ENCODE data around the gene NAT14. TPM values are rescaled to one million over a fixed set of nuclear protein-coding genes. Genes with fewer than 3 reads are reported as not detected.
A peak's percentile ranks its signal among the peaks of the same experiment; 100 is the strongest.

The NAT14 gene
- polyA plus RNA-seq, 1 donor (not counting 4 experiments of a cell fraction or from before 2014, with no cell fraction given), result 11.0 TPM

DNA sequence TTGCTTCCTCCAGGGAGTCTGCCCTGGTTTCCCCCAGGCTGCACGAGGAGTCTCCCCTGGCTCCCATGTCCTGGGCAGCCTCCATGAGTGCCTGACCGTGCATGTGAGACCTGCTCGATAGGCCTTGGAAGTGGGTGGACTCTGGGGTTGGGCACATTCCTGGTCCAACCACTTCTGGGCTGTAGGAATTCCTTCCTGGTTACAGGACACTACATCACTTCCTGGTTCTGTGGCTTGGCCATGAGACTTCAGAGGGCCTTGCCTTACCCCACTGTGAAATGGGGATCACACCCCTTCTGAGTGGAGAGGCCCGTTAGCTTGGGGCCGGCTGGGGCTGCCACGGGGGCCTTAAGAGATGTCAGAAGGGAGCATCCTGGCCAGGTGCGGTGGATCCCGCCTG is 12.5 kb upstream of the NAT14 start:
- FAIRE-seq, result peak; percentile 90
- peaks cover 17% of the 10 kb centered on the region for H3K4me1 ChIP-seq (ENCODE audit: control insufficient read depth, extremely low read depth, insufficient read depth, low read length)
- H3K4me2 ChIP-seq (ENCODE audit: control insufficient read depth, extremely low read depth, insufficient read depth, low read depth, low read length), result peak overlapping the region; percentile 12
- TF ChIP-seq EZH2 (IDR thresholded peaks at IDR 0.05; ENCODE audit: low read length), result no peak
- TF ChIP-seq, protein P1, sequence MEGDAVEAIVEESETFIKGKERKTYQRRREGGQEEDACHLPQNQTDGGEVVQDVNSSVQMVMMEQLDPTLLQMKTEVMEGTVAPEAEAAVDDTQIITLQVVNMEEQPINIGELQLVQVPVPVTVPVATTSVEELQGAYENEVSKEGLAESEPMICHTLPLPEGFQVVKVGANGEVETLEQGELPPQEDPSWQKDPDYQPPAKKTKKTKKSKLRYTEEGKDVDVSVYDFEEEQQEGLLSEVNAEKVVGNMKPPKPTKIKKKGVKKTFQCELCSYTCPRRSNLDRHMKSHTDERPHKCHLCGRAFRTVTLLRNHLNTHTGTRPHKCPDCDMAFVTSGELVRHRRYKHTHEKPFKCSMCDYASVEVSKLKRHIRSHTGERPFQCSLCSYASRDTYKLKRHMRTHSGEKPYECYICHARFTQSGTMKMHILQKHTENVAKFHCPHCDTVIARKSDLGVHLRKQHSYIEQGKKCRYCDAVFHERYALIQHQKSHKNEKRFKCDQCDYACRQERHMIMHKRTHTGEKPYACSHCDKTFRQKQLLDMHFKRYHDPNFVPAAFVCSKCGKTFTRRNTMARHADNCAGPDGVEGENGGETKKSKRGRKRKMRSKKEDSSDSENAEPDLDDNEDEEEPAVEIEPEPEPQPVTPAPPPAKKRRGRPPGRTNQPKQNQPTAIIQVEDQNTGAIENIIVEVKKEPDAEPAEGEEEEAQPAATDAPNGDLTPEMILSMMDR (optimal IDR thresholded peaks at IDR 0.05 in 1 of 3, IDR thresholded peaks at IDR 0.05 in 1 of 3, conservative IDR thresholded peaks at IDR 0.05 in 1 of 3; ENCODE audit: extremely low read depth in 1 of 3, insufficient read depth in 2 of 3, low read length in 3 of 3), result no peak
- no peaks in the 10 kb centered on the region for H3K79me2 ChIP-seq (ENCODE audit: control insufficient read depth, insufficient read depth, low read length)
- no peaks in the 10 kb centered on the region for H3K36me3 ChIP-seq (ENCODE audit: control insufficient read depth in 2 of 2, extremely low read depth in 1 of 2, insufficient read depth in 2 of 2, low read length in 2 of 2)
- no peaks in the 10 kb centered on the region for H3K9me1 ChIP-seq (ENCODE audit: control insufficient read depth, extremely low read depth, insufficient read depth, low read length)
- no peaks in the 10 kb centered on the region for H3K27me3 ChIP-seq (ENCODE audit: control insufficient read depth, extremely low read depth, insufficient read depth, low read length)
- dilution Hi-C loops (cut with MboI; ENCODE audit: extremely low pct_ligation_motif_present, low sequenced_read_pairs), result no loop called here
- H3K9me3 ChIP-seq (ENCODE audit: control insufficient read depth, low read depth, low read length), result no peaks in the 10 kb centered on the region
- H3K9ac ChIP-seq (ENCODE audit: control insufficient read depth, extremely low read depth, insufficient read depth, low read length), result no peak overlapping the region
- peak overlapping the region; percentile 30 for H3K27ac ChIP-seq (ENCODE audit: control insufficient read depth, insufficient read depth, low read length)
- H4K20me1 ChIP-seq (ENCODE audit: control insufficient read depth, extremely low read depth, insufficient read depth, low read length), result no peaks in the 10 kb centered on the region
- no peak overlapping the region for H3K4me3 ChIP-seq (ENCODE audit: control insufficient read depth in 2 of 3, extremely low read depth in 1 of 3, insufficient read depth in 2 of 3, low read depth in 1 of 3, low read length in 3 of 3)
- no peak overlapping the region for H2AFZ ChIP-seq (ENCODE audit: control insufficient read depth, low read length)
- peak; percentile 78 for DNase-seq (ENCODE audit: low read depth, low spot score)

DNA sequence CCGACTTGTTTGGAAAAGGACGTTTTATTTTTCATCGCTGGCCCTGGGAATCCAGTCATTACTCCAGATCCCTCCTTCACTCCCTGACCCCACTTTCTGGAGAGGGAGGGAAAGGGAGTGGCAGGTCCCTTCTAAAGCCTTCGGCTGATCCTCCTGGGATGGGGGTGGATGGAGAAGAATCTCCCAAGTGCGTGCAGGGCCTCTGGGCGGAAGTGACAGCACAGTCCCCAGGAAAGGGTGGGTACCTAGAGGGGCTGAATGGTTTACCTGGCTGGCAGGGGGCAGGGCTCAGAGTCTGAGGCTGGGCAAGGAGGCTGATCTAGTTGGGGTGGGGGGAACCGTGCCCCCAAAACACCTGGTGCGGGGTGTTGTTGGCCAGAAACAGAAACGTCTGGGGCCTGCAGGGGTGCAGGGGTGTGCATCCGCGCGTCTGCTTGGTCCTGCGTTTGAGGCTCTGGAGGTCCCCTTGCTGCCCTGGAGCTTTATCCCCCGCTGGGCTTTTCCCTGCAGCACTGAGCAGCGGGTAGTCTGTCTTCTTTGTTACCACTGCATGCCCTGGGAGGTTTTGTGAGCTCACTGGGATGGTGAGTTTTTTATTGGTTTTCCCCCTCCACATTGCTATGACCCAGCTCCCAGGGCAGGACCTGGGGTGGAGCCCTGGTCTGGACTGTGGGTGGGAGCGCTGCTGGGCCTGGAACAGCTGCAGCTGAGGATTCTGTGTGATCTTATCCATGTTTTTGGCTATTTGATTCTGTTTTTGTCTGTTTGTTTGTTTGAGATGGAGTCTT is 11.6 kb upstream of the NAT14 start:
- Histone ChIP-seq H2AFZ (ENCODE audit: control insufficient read depth, low read length) (no peak overlapping the region), H3K27ac (ENCODE audit: control insufficient read depth, insufficient read depth, low read length) (no peak overlapping the region), H3K4me3 (ENCODE audit: control insufficient read depth in 2 of 3, extremely low read depth in 1 of 3, insufficient read depth in 2 of 3, low read depth in 1 of 3, low read length in 3 of 3) (no peak overlapping the region), H3K36me3 (ENCODE audit: control insufficient read depth in 2 of 2, extremely low read depth in 1 of 2, insufficient read depth in 2 of 2, low read length in 2 of 2) (no peaks in the 10 kb centered on the region), H3K9me3 (ENCODE audit: control insufficient read depth, low read depth, low read length) (no peaks in the 10 kb centered on the region), H3K4me2 (ENCODE audit: control insufficient read depth, extremely low read depth, insufficient read depth, low read depth, low read length) (no peak overlapping the region), H3K27me3 (ENCODE audit: control insufficient read depth, extremely low read depth, insufficient read depth, low read length) (no peaks in the 10 kb centered on the region), H3K9ac (ENCODE audit: control insufficient read depth, extremely low read depth, insufficient read depth, low read length) (no peak overlapping the region), H3K9me1 (ENCODE audit: control insufficient read depth, extremely low read depth, insufficient read depth, low read length) (no peaks in the 10 kb centered on the region), H4K20me1 (ENCODE audit: control insufficient read depth, extremely low read depth, insufficient read depth, low read length) (no peaks in the 10 kb centered on the region), H3K79me2 (ENCODE audit: control insufficient read depth, insufficient read depth, low read length) (peaks cover 9% of the 10 kb centered on the region), H3K4me1 (ENCODE audit: control insufficient read depth, extremely low read depth, insufficient read depth, low read length) (peaks cover 21% of the 10 kb centered on the region)
- no peak for FAIRE-seq
- dilution Hi-C loops (cut with MboI; ENCODE audit: extremely low pct_ligation_motif_present, low sequenced_read_pairs), result no loop called here
- no peak for DNase-seq (ENCODE audit: low read depth, low spot score)
- TF ChIP-seq, protein P1 (optimal IDR thresholded peaks at IDR 0.05 in 1 of 3, IDR thresholded peaks at IDR 0.05 in 1 of 3, conservative IDR thresholded peaks at IDR 0.05 in 1 of 3; ENCODE audit: extremely low read depth in 1 of 3, insufficient read depth in 2 of 3, low read length in 3 of 3), result no peak
- no peak for TF ChIP-seq EZH2 (IDR thresholded peaks at IDR 0.05; ENCODE audit: low read length)

Data from keratinocyte (primary cell).